Renal pelvis (tissue), 12 donors: ENCODE results near the gene CALCOCO1. TPM values are rescaled to one million over a fixed set of nuclear protein-coding genes. Genes with fewer than 3 reads are reported as not detected.
"Not testable (repeated sequence)": the region's sequence is repeated elsewhere in the genome, so short reads cannot be mapped to it uniquely, and the experiment has no call there.

Experiments used
- DNase-seq: peaks from one replicate; pipeline ENCODE4 v3.0.0-alpha.2; 2013
- long read RNA-seq, 16 experiments: transcript quantifications; one replicate each; lab custom pipeline, GENCODE V29; 2026
- polyA plus RNA-seq, 3 donors: library from polyadenylated mRNA; unstranded; fragments of 120-200 nt; gene quantifications; one replicate each; pipeline ENCODE4 v1.2.1, GENCODE V29; 2013; ENCODE audit not compliant: insufficient read length in 3 of 3

The CALCOCO1 gene
- polyA plus RNA-seq: 100 to 1,000 TPM; 121 to 142 (median 139) TPM
- long read RNA-seq, donor 1, transcript CALCOCO1-218 (15 exons, 2,291 nt): major isoform, 10 of 16 reads
- long read RNA-seq, donor 1, partial matches to known transcripts: 6 of 16 reads
- long read RNA-seq, donor 1, other reads (novel, unspliced or antisense): 0 of 16 reads
- long read RNA-seq, donor 2, transcript CALCOCO1-218 (15 exons, 2,291 nt): major isoform, 10 of 25 reads
- long read RNA-seq, donor 2, partial matches to known transcripts: 10 of 25 reads
- long read RNA-seq, donor 2, other reads (novel, unspliced or antisense): 0 of 25 reads
- long read RNA-seq, donor 3, transcript CALCOCO1-218 (15 exons, 2,291 nt): major isoform, 12 of 25 reads
- long read RNA-seq, donor 3, partial matches to known transcripts: 10 of 25 reads
- long read RNA-seq, donor 3, other reads (novel, unspliced or antisense): 0 of 25 reads
- long read RNA-seq, donor 4, transcript CALCOCO1-218 (15 exons, 2,291 nt): major isoform, 17 of 31 reads
- long read RNA-seq, donor 4, partial matches to known transcripts: 10 of 31 reads
- long read RNA-seq, donor 4, other reads (novel, unspliced or antisense): 0 of 31 reads
- long read RNA-seq, donor 5, transcript CALCOCO1-218 (15 exons, 2,291 nt): major isoform, 6 of 36 reads
- long read RNA-seq, donor 5, partial matches to known transcripts: 30 of 36 reads
- long read RNA-seq, donor 5, other reads (novel, unspliced or antisense): 0 of 36 reads
- long read RNA-seq, donor 6, transcript CALCOCO1-218 (15 exons, 2,291 nt): major isoform, 15 of 23 reads
- long read RNA-seq, donor 6, partial matches to known transcripts: 6 of 23 reads
- long read RNA-seq, donor 6, other reads (novel, unspliced or antisense): 0 of 23 reads
- long read RNA-seq, donor 7, transcript CALCOCO1-218 (15 exons, 2,291 nt): major isoform, 8 of 36 reads
- long read RNA-seq, donor 7, partial matches to known transcripts: 26 of 36 reads
- long read RNA-seq, donor 7, other reads (novel, unspliced or antisense): 0 of 36 reads
- long read RNA-seq, donor 8, transcript CALCOCO1-218 (15 exons, 2,291 nt): major isoform, 7 of 19 reads
- long read RNA-seq, donor 8, partial matches to known transcripts: 10 of 19 reads
- long read RNA-seq, donor 8, other reads (novel, unspliced or antisense): 0 of 19 reads
- long read RNA-seq, donor 9, transcript CALCOCO1-218 (15 exons, 2,291 nt): major isoform, 16 of 28 reads
- long read RNA-seq, donor 9, partial matches to known transcripts: 12 of 28 reads
- long read RNA-seq, donor 9, other reads (novel, unspliced or antisense): 0 of 28 reads
- long read RNA-seq, donor 10, partial matches to known transcripts: 85 of 92 reads
- long read RNA-seq, donor 10, other reads (novel, unspliced or antisense): 0 of 92 reads
- long read RNA-seq, donor 11, transcript CALCOCO1-218 (15 exons, 2,291 nt): major isoform, 7 of 26 reads
- long read RNA-seq, donor 11, partial matches to known transcripts: 15 of 26 reads
- long read RNA-seq, donor 11, other reads (novel, unspliced or antisense): 0 of 26 reads
- long read RNA-seq, donor 12, transcript CALCOCO1-218 (15 exons, 2,291 nt): major isoform, 13 of 28 reads
- long read RNA-seq, donor 12, partial matches to known transcripts: 11 of 28 reads
- long read RNA-seq, donor 12, other reads (novel, unspliced or antisense): 0 of 28 reads
- long read RNA-seq, donor 13, partial matches to known transcripts: 14 of 20 reads
- long read RNA-seq, donor 13, other reads (novel, unspliced or antisense): 0 of 20 reads
- long read RNA-seq, donor 14: 0 reads
- long read RNA-seq, donor 15, transcript CALCOCO1-218 (15 exons, 2,291 nt): major isoform, 14 of 39 reads
- long read RNA-seq, donor 15, partial matches to known transcripts: 16 of 39 reads
- long read RNA-seq, donor 15, other reads (novel, unspliced or antisense): 6 of 39 reads
- long read RNA-seq, donor 16, transcript CALCOCO1-218 (15 exons, 2,291 nt): major isoform, 8 of 23 reads
- long read RNA-seq, donor 16, partial matches to known transcripts: 11 of 23 reads
- long read RNA-seq, donor 16, other reads (novel, unspliced or antisense): 0 of 23 reads

- peak; percentile 98 for DNase-seq
These were observed at the start of gene CALCOCO1 for GRCh38 chr12:53727310-53728041. Gene CALCOCO1 (minus strand): TSS chr12:53727452. CDS start chr12:53725242, 2,210 bp downstream.

GRCh38 chr12:53776872-53777271 lies 49.6 kb upstream of the CALCOCO1 start:
- DNase-seq: no peak

GRCh38 chr12:53775478-53776145 lies 48.4 kb upstream of the CALCOCO1 start:
- no peak for DNase-seq

- DNase-seq: no peak
These were observed 43.0 kb upstream of the CALCOCO1 start for GRCh38 chr12:53770281-53770680.

GRCh38 chr12:53768976-53769375 lies 41.7 kb upstream of the CALCOCO1 start:
- no peak for DNase-seq

- DNase-seq: no peak
These were observed 39.6 kb upstream of the CALCOCO1 start for GRCh38 chr12:53766881-53767280.

GRCh38 chr12:53765891-53766290 lies 38.6 kb upstream of the CALCOCO1 start:
- no peak for DNase-seq

GRCh38 chr12:53764615-53765014 lies 37.4 kb upstream of the CALCOCO1 start:
- no peak for DNase-seq

- not testable (repeated sequence) for DNase-seq
These were observed 35.5 kb upstream of the CALCOCO1 start for GRCh38 chr12:53762793-53763192.

- no peak for DNase-seq
These were observed 34.1 kb upstream of the CALCOCO1 start for GRCh38 chr12:53761306-53761705.

GRCh38 chr12:53759261-53759660 lies 32.0 kb upstream of the CALCOCO1 start:
- DNase-seq: no peak

- DNase-seq: no peak
These were observed 31.5 kb upstream of the CALCOCO1 start for GRCh38 chr12:53758730-53759103.

GRCh38 chr12:53758081-53758729 lies 31.0 kb upstream of the CALCOCO1 start:
- no peak for DNase-seq

- peak; percentile 75 for DNase-seq
These were observed 30.0 kb upstream of the CALCOCO1 start for GRCh38 chr12:53757101-53757770.

GRCh38 chr12:53756300-53757100 lies 29.2 kb upstream of the CALCOCO1 start:
- DNase-seq: no peak

- DNase-seq: no peak
These were observed 28.6 kb upstream of the CALCOCO1 start for GRCh38 chr12:53755893-53756292.

GRCh38 chr12:53755451-53755891 lies 28.2 kb upstream of the CALCOCO1 start:
- DNase-seq: no peak
